GM12801 (cell line): ENCODE results near the gene ZNF304.

ENCODE experiments used
- TF ChIP-seq, protein P1 (sequence below): IDR thresholded peaks from one replicate; pipeline ENCODE4 v1.5.1; 2011; ENCODE audit warnings: control low read depth; ENCODE audit not compliant: insufficient read length; ENCODE audit errors: extremely low read depth

Gene ZNF304

DNA sequence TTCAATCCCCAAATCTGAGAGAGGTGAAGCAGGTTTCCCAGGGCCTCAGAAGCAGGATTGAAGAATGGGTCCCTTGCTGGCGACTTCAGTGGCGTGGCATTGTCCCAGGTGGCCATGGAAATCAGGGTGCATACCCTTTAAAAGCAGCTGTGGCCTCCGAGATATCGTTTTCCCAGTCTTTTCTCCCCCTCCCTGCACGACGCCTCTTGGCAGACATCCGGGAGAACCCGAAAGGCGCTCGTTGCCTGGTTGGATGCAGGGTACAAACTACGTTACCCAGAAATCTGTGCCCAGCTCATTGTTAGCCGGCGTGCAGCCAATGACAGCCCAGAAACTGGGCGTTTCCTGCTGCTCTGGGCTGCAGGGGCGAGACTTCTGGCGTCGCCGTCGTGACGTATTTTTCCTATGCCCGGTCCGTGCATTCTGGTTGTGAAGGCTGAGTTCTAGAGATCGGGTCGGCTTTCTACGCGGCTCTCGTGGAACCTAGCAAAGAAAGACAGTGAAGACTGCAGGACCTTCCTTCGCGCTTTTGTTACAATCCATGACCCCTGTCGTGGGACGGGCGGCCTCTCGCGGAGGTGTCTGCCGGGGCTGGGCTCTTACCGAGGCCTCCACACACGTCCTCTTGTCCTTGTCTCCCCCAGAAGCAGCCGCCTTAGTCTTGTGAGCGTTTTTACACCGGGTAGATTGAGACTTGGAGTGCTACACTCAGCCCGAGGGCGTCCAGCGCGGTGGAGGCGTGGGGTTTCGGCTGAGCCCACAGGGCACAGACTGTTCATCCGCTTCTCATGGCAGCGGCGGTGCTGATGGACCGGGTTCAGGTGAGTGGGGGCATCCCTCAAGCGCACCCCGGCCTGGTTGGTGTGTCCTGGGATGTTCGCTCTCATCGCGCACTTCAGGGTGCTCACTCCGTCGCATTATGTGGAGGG lies at the start of gene ZNF304:
Gene ZNF304 (plus strand): TSS at position 395 of the 929 bp plus-strand sequence. CDS start 394 bp downstream, at position 789.
- TF ChIP-seq, protein P1, sequence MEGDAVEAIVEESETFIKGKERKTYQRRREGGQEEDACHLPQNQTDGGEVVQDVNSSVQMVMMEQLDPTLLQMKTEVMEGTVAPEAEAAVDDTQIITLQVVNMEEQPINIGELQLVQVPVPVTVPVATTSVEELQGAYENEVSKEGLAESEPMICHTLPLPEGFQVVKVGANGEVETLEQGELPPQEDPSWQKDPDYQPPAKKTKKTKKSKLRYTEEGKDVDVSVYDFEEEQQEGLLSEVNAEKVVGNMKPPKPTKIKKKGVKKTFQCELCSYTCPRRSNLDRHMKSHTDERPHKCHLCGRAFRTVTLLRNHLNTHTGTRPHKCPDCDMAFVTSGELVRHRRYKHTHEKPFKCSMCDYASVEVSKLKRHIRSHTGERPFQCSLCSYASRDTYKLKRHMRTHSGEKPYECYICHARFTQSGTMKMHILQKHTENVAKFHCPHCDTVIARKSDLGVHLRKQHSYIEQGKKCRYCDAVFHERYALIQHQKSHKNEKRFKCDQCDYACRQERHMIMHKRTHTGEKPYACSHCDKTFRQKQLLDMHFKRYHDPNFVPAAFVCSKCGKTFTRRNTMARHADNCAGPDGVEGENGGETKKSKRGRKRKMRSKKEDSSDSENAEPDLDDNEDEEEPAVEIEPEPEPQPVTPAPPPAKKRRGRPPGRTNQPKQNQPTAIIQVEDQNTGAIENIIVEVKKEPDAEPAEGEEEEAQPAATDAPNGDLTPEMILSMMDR, result no peak

GRCh38 chr19:57302020-57302465 lies 49.0 kb upstream of the ZNF304 start:
- TF ChIP-seq, protein P1, result no peak

GRCh38 chr19:57302727-57303401 lies 48.2 kb upstream of the ZNF304 start:
- TF ChIP-seq, protein P1, result no peak

DNA sequence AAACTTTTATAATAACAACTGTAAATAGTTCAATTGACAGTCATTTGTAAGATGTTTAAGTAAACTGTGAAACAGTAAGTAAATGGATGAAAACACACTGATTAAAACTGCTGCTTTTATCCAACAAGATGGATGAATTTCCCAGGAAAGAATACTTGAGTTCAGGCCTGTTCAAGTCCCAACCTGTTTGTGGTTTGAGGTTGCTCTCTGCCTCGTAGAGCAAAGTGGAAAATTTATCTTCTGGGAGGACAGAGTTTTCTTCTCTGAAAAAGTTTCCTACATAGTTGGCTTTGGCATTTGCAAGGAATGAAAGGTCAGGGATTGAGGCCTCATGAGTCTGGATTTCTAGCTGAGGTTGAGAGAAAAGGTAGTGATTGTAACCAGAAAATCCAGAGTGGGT lies 46.0 kb upstream of the ZNF304 start:
- TF ChIP-seq, protein P1, result no peak

- TF ChIP-seq, protein P1, result no peak
Observed at GRCh38 chr19:57308514-57308913, 42.6 kb upstream of the ZNF304 start.

- TF ChIP-seq, protein P1, result no peak
Observed at GRCh38 chr19:57310792-57311191, 40.3 kb upstream of the ZNF304 start.

- TF ChIP-seq, protein P1, result no peak
Observed at GRCh38 chr19:57314146-57314545, 36.9 kb upstream of the ZNF304 start.
